Measurements from ENCODE around the gene HHAT. TPM values are rescaled to one million over a fixed set of nuclear protein-coding genes. Genes with fewer than 3 reads are reported as not detected.

Gene HHAT
- total and polyA plus RNA-seq, 9 of the 15 experiments (the other 6 are each of a cell fraction or from before 2014, with no cell fraction given) = 0.07 to 0.16 (median 0.13) TPM; not detected in 1

DNA sequence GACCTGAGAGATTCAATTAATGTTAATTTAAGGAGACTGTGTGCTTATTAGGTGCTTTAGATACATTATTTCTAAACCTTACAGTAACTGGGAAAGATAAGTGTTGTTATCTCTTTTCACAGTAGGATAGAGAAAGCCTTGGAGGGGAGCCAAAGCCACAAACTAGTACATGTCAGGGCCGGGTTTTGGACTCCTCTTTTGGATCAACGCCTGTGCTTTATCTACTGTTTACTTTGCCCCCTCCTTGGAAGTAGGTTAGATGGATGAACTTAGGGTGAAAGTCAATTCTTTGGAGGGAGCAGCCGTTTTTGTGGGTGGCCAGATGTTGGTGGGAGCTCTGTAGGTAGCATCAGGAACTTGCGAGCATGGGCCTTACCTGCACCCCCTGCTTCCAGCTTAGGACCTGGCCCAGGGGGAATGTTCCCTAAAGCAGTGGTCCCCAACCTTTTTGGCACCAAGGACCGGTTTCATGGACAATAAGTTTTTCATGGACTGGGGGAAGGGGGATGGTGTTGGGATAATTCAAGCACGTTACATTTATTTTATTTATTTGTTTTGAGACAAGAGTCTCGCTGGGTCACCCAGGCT lies 1.7 kb downstream of the HHAT start (continued):
- TF ChIP-seq KDM2B (CRISPR knock-in tag; IDR thresholded peaks at IDR 0.05) (no peak), ZNF280B (CRISPR knock-in tag; IDR thresholded peaks at IDR 0.05) (no peak), TCF3 (CRISPR knock-in tag; IDR thresholded peaks at IDR 0.05) (peak; percentile 28; the same call in 1 of the 2 replicates), KLF16 (IDR thresholded peaks at IDR 0.05) (0 out of 2 replicates have a peak, but pooled peaks have one; percentile 16), ARID1B (IDR thresholded peaks at IDR 0.05) (peak; percentile 35; the same call in 1 of the 2 replicates), ILK (tag; IDR thresholded peaks at IDR 0.05; ENCODE audit: borderline replicate concordance, low read depth) (no peak), ZBTB40 (IDR thresholded peaks at IDR 0.05) (no peak), ZBTB40 (CRISPR knock-in tag; IDR thresholded peaks at IDR 0.05) (no peak), GTF2A2 (tag; IDR thresholded peaks at IDR 0.05) (no peak), MXD1 (CRISPR knock-in tag; IDR thresholded peaks at IDR 0.05; ENCODE audit: borderline replicate concordance, poor library complexity, severe bottlenecking) (no peak), THAP7 (CRISPR knock-in tag; IDR thresholded peaks at IDR 0.05) (no peak), SP2 (IDR thresholded peaks at IDR 0.05; ENCODE audit: extremely low read depth, low read depth, low read length, poor library complexity, severe bottlenecking) (no peak), ZC3H11A (IDR thresholded peaks at IDR 0.05; ENCODE audit: low read depth, low read length) (no peak), ZNF436 (CRISPR knock-in tag; IDR thresholded peaks at IDR 0.05) (no peak), HSF4 (CRISPR knock-in tag; IDR thresholded peaks at IDR 0.05; ENCODE audit: borderline replicate concordance) (no peak), TCF15 (CRISPR knock-in tag; IDR thresholded peaks at IDR 0.05) (no peak)
